ENCODE measurements around the gene COL4A2.

Gene COL4A2

DNA sequence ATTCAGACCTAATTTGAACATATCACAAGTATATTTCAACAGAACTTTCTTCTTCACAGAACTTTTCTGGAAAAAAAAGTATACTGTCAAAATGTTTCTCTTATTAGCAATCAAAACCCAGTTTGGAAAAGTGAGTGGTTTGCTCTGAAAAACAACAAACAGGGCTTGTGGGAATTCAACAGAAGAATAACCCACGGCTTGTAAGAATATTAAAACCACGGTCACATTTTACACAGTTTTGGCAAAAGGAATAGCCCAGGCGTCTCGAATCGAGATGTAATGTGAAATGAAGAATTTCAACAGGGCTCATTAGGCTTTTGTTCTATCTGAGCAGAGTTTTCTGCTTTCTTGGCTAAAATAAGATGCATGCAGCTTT, 70.7 kb downstream of the COL4A2 start:
- Histone ChIP-seq H3K36me3 (ENCODE audit: insufficient read depth, low read length) (no peaks in the 10 kb centered on the region), H3K4me1 (ENCODE audit: insufficient read depth, low read length) (peaks cover 15% of the 10 kb centered on the region), H3K9me3 (ENCODE audit: low read length) (no peaks in the 10 kb centered on the region)

DNA sequence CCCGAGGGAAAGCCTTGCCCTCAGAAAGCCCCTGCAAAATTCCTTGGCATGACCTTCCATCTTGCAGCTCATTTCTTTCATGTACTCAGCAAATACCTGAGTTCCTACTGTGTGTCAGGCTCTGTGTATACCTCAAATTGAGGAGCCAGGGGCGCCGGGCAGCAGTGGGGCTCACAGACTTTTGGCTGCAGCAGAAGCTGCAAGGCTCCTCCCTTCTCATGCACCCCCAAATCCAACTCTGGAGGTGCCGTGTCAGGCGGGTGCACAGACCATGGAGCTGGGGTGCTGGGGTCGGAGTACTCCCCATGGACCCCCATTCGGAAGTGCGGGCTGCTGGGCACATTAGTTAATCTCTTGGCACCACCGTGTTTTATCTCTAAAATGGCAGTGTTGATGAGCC, 72.3 kb downstream of the COL4A2 start:
- H2AFZ ChIP-seq (ENCODE audit: low read depth, low read length) = no peak overlapping the region
- no peak overlapping the region for H3K4me3 ChIP-seq (ENCODE audit: low read length)
- H3K4me1 ChIP-seq (ENCODE audit: insufficient read depth, low read length) = peaks cover 15% of the 10 kb centered on the region
- H3K9me3 ChIP-seq (ENCODE audit: low read length) = no peaks in the 10 kb centered on the region
- H3K36me3 ChIP-seq (ENCODE audit: insufficient read depth, low read length) = no peaks in the 10 kb centered on the region
- H3K27me3 ChIP-seq (ENCODE audit: insufficient read depth, low read length) = no peaks in the 10 kb centered on the region

More for the DNA sequence above, 70.7 kb downstream of the COL4A2 start:
- Histone ChIP-seq H3K27me3 (ENCODE audit: insufficient read depth, low read length) (no peaks in the 10 kb centered on the region), H3K4me3 (ENCODE audit: low read length) (no peak overlapping the region), H2AFZ (ENCODE audit: low read depth, low read length) (no peak overlapping the region)

DNA sequence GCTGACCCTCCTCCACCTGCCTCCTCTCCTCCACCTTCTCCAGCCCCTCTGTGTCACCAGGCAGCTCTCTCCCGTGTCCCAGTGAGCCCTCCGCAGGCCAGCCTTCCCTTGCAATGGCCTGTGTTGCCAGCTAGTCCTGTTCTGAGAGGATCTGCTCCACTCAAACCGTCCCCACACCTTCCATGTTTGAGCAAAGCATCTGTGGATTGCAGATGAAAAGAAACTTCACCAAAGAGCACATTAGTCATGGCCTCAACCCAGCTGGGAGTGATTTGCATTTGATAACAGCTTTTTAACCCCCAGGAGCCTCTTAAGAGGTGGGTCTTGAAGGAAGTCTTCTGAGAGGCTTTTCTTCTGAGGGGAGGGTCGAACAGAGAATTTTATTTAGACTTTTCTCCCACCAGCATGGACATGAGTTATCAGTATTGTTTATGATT, 72.8 kb downstream of the COL4A2 start:
- Histone ChIP-seq H3K27me3 (ENCODE audit: insufficient read depth, low read length) (no peaks in the 10 kb centered on the region), H3K36me3 (ENCODE audit: insufficient read depth, low read length) (no peaks in the 10 kb centered on the region), H2AFZ (ENCODE audit: low read depth, low read length) (no peak overlapping the region)

DNA sequence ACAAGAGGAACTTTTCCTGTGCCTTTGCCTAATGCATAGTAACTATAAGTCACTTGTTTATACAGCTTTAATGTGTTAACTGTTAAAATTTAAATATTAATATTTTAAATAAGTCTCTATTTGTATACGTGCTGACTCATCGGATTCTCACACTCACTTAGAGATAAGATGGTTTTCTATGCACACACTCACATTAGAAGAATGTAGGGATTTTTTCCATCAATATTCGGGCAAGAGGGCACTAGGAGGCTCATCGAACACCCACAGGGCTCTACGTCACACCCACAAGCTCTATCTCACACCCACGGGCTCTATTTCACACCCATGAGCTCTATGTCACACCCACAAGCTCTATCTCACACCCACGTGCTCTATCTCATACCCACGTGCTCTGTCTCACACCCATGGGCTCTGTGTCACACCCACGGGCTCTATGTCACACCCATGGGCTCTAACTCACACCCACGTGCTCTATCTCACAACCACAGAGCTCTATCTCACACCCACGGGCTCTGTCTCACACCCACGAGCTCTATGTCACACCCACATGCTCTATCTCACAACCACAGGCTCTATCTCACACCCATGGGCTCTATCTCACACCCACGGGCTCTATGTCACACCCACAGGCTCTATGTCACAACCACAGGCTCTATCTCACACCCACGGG, 73.4 kb downstream of the COL4A2 start:
- Histone ChIP-seq H3K4me3 (ENCODE audit: low read length) (no peak overlapping the region), H3K9me3 (ENCODE audit: low read length) (peaks cover 2% of the 10 kb centered on the region), H2AFZ (ENCODE audit: low read depth, low read length) (no peak overlapping the region), H3K36me3 (ENCODE audit: insufficient read depth, low read length) (no peaks in the 10 kb centered on the region), H3K27me3 (ENCODE audit: insufficient read depth, low read length) (no peaks in the 10 kb centered on the region), H3K4me1 (ENCODE audit: insufficient read depth, low read length) (peaks cover 15% of the 10 kb centered on the region)

More for the DNA sequence above, 72.8 kb downstream of the COL4A2 start:
- Histone ChIP-seq H3K4me3 (ENCODE audit: low read length) (no peak overlapping the region), H3K4me1 (ENCODE audit: insufficient read depth, low read length) (peaks cover 15% of the 10 kb centered on the region), H3K9me3 (ENCODE audit: low read length) (no peaks in the 10 kb centered on the region)

DNA sequence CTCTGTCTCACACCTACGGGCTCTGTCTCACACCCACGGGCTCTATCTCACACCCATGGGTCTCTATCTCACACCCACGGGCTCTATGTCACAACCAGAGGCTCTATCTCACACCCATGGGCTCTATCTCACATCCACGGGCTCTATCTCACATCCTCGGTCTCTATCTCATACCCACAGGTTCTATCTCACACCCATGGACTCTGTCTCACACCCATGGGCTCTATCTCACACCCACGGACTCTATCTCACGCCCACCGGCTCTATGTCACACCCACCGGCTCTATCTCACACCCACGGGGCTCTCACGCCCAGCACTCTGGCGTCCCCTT, 73.9 kb downstream of the COL4A2 start:
- peaks cover 15% of the 10 kb centered on the region for H3K4me1 ChIP-seq (ENCODE audit: insufficient read depth, low read length)
- no peak overlapping the region for H3K4me3 ChIP-seq (ENCODE audit: low read length)
- peaks cover 2% of the 10 kb centered on the region for H3K9me3 ChIP-seq (ENCODE audit: low read length)
- H3K36me3 ChIP-seq (ENCODE audit: insufficient read depth, low read length) = no peaks in the 10 kb centered on the region
- no peaks in the 10 kb centered on the region for H3K27me3 ChIP-seq (ENCODE audit: insufficient read depth, low read length)
- no peak overlapping the region for H2AFZ ChIP-seq (ENCODE audit: low read depth, low read length)

DNA sequence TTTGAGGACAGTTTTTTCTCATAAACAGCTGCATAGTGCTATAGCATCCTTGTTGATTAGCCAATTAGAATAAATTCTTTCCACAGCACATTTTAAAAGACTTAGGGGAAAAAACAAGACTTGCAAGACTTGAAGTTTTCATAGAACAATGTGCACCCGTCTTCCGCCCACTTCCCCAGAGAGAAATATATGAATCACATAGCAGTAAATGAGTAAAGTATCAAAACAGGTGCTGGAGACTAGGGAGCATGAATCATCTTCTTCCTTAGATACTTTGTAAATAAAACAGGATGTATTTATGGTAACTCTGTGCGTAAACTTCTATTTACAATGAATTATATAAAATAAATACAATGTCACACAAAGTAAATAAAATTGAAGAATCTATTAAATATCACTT, 75.1 kb downstream of the COL4A2 start:
- Histone ChIP-seq H3K4me1 (ENCODE audit: insufficient read depth, low read length) (peaks cover 15% of the 10 kb centered on the region), H2AFZ (ENCODE audit: low read depth, low read length) (no peak overlapping the region), H3K27me3 (ENCODE audit: insufficient read depth, low read length) (no peaks in the 10 kb centered on the region), H3K36me3 (ENCODE audit: insufficient read depth, low read length) (no peaks in the 10 kb centered on the region), H3K9me3 (ENCODE audit: low read length) (peaks cover 2% of the 10 kb centered on the region), H3K4me3 (ENCODE audit: low read length) (no peak overlapping the region)

DNA sequence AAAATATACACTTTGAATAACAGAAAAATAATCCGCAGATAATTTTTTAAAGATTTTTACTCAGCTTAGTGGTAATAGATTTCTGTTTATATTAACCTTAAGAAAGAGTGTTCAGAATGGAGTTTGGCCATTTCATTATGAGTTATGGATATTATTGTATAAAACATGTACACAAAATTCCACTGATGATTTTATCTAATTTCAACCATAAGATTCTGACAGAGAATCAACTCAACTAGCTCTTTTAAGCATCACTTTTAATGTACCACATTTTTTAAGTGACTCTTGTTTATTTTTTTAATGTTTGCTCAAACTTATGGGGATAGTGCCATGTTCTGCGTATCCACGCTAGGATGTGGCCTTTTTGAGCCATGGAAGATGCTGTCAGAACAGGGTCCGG, 75.7 kb downstream of the COL4A2 start:
- no peaks in the 10 kb centered on the region for H3K27me3 ChIP-seq (ENCODE audit: insufficient read depth, low read length)
- no peaks in the 10 kb centered on the region for H3K36me3 ChIP-seq (ENCODE audit: insufficient read depth, low read length)
- no peak overlapping the region for H2AFZ ChIP-seq (ENCODE audit: low read depth, low read length)
- peaks cover 2% of the 10 kb centered on the region for H3K9me3 ChIP-seq (ENCODE audit: low read length)
- H3K4me1 ChIP-seq (ENCODE audit: insufficient read depth, low read length) = peaks cover 15% of the 10 kb centered on the region
- H3K4me3 ChIP-seq (ENCODE audit: low read length) = no peak overlapping the region

DNA sequence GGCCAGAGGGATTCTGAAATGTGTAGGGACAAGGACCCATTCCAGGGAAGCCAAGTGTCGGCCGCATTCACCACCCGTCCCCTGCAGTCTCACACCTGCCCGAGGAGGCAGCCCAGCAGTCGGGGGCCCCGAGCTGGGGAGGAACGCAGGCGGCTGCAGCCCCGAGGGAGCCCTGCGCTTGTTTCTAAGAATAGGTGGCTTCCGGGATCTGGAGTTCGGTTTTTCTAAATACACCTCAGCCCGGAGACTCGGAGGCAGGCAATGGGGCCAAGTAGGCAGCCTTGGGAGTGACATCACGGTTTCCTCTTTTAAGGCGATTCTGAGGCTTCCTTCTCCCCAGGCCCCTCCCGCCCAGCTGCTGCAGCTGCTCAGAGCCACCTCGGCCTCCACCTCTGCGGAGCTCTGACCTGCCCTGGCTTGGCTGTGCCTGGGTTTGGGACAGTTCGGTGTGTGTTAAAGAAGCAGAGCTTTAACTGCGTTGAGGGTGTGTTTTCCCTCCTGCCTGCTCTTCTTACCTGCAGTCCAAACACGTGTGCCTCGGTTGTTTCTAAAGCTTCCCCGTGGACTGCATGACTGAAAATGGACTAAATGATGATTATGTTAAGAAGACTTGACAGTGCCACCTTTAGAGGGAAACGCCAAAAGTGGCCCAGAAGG, 80.5 kb downstream of the COL4A2 start:
- Histone ChIP-seq H2AFZ (ENCODE audit: low read depth, low read length) (no peak overlapping the region), H3K9me3 (ENCODE audit: low read length) (peaks cover 14% of the 10 kb centered on the region), H3K27me3 (ENCODE audit: insufficient read depth, low read length) (no peaks in the 10 kb centered on the region), H3K4me3 (ENCODE audit: low read length) (no peak overlapping the region), H3K4me1 (ENCODE audit: insufficient read depth, low read length) (peaks cover 7% of the 10 kb centered on the region), H3K36me3 (ENCODE audit: insufficient read depth, low read length) (no peaks in the 10 kb centered on the region)

DNA sequence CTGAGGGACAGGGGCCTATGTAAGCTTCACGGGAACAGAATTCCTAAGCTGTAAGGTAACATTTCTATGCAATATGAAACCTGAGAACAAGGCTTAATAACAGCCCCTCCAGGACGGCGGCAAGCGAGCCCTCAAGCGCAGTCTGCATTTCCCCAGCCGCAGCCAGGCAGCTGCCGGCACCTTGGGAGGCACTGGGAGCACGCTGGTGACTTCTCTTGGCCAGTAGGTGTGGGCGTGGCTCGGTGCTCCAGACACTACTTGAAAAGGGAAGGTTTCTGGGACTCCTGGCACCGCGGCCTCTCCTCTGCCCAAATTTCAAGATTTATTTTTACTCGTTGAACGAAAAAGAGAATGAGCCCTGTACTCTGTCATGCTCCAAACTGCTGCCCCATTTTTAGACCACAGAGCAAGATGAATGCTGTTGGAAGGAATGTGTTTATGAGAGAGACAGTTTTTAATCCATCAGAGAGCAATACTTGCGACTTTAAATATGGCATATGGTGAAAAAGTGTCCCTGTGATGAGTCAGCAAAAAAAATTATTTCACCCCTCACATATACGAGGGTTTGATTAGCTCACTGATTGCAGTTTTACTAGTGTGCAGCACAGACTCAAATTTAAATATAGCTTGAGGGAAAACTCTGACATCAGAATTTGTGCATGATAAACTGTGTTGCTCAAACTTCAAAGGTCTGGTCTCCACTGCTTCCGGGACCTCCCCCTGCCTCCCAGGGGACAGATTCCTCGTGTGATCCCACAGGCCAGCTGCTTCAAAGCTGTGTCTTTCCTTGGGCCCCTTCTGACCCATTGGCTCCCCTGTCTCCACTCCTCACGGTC, 81.2 kb downstream of the COL4A2 start:
- H3K27me3 ChIP-seq (ENCODE audit: insufficient read depth, low read length) = no peaks in the 10 kb centered on the region
- H3K9me3 ChIP-seq (ENCODE audit: low read length) = peaks cover 16% of the 10 kb centered on the region
- no peak overlapping the region for H2AFZ ChIP-seq (ENCODE audit: low read depth, low read length)
- no peak overlapping the region for H3K4me3 ChIP-seq (ENCODE audit: low read length)
- peaks cover 7% of the 10 kb centered on the region for H3K4me1 ChIP-seq (ENCODE audit: insufficient read depth, low read length)
- no peaks in the 10 kb centered on the region for H3K36me3 ChIP-seq (ENCODE audit: insufficient read depth, low read length)

DNA sequence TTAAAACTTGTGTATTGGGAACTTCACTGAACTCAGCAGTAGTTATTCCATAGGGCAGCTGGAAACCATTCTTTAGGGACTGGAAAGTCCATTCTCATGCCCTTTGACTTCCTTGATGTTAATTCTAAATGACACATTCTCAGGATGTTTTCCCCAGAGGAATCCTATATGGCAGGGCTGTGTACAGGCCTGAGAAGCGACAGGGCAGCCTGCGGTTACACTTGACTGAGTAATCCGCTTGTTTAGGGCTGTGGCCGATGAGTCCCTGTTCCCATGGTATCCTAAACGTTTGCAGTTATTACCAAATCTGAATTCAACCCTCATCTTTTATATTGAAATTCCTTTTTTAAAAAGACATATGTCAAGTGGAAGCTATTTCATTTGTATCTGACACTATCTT, 83.5 kb downstream of the COL4A2 start:
- Histone ChIP-seq H3K9me3 (ENCODE audit: low read length) (peaks cover 13% of the 10 kb centered on the region), H3K36me3 (ENCODE audit: insufficient read depth, low read length) (no peaks in the 10 kb centered on the region), H2AFZ (ENCODE audit: low read depth, low read length) (no peak overlapping the region), H3K4me3 (ENCODE audit: low read length) (no peak overlapping the region), H3K27me3 (ENCODE audit: insufficient read depth, low read length) (no peaks in the 10 kb centered on the region), H3K4me1 (ENCODE audit: insufficient read depth, low read length) (peaks cover 7% of the 10 kb centered on the region)

DNA sequence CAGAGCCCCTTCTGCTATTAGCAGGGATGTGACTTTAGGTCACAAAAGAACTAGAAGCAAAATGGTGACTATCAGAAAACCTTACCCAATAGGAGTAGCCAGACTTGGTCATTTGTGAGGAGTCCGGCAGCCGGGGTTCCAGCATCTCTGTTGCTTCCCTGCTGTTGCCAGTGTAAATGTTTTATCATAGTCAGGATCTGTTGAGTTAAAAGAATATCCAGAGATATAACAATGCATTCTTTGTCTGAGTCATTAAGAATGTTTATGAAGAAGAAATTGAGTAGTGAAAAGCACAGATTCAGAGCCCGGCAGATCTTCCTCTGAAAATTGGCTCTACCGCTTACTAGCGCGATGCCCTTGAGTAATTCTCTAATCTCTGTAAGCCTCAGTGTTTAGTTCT, 84.2 kb downstream of the COL4A2 start:
- Histone ChIP-seq H3K36me3 (ENCODE audit: insufficient read depth, low read length) (no peaks in the 10 kb centered on the region), H2AFZ (ENCODE audit: low read depth, low read length) (no peak overlapping the region), H3K9me3 (ENCODE audit: low read length) (peaks cover 13% of the 10 kb centered on the region), H3K27me3 (ENCODE audit: insufficient read depth, low read length) (no peaks in the 10 kb centered on the region), H3K4me3 (ENCODE audit: low read length) (no peak overlapping the region), H3K4me1 (ENCODE audit: insufficient read depth, low read length) (peaks cover 7% of the 10 kb centered on the region)

DNA sequence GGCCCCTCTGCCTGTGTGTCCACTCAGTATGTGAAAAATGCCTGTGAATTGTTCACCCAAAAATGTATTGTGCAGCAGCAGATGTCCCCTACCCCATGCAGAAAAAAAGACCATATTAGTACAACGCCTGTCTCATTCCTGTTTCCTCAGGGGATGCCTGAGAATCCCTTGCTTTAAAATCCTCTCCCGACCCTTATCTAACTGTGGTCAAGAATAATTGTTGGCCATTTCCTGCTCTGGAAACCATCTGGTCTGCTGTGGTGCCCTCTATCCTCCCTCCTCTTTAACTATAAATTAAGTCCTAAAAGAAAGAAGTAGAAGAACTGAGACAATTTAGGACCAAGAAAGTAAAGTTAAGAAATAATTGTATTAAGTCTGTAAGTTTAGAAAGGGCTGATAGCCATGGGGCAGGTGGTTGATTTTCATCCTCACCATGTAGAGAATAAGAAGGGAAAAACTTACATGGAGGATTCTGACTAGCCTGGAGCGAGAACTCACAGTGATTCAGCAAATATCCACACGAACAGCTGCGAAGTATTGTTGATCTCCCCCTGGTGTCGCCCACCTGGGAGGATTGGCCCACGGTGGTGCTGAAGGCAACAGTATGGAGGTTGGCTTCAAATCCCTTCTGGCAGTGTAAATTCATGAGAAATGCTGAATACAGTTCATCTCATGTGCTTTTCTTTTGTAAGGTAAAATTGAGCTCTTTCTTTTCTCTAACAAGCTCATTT, 85.6 kb downstream of the COL4A2 start:
- peaks cover 13% of the 10 kb centered on the region for H3K9me3 ChIP-seq (ENCODE audit: low read length)
- no peak overlapping the region for H3K4me3 ChIP-seq (ENCODE audit: low read length)
- H3K36me3 ChIP-seq (ENCODE audit: insufficient read depth, low read length) = peaks cover 2% of the 10 kb centered on the region
- no peak overlapping the region for H2AFZ ChIP-seq (ENCODE audit: low read depth, low read length)
- H3K27me3 ChIP-seq (ENCODE audit: insufficient read depth, low read length) = no peaks in the 10 kb centered on the region
- peaks cover 7% of the 10 kb centered on the region for H3K4me1 ChIP-seq (ENCODE audit: insufficient read depth, low read length)

DNA sequence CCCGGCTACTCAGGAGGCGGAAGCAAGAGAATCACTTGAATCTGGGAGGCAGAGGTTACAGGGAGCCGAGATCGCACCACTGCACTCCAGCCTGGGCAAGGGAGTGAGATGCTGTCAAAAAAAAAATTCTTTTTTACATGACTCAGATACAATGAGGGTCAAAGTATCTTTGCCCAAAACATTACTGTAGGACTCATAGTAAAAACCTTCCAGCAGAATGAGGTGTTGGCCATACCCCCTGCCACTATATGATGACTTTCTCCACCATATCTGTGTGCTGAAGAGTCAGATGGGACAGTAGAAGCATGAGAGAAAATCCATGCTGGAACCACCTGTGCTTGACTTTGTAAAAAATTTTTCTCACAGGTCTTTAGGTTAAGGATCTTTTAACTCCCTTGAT, 86.7 kb downstream of the COL4A2 start:
- Histone ChIP-seq H3K27me3 (ENCODE audit: insufficient read depth, low read length) (no peaks in the 10 kb centered on the region), H3K4me3 (ENCODE audit: low read length) (no peak overlapping the region), H3K9me3 (ENCODE audit: low read length) (peaks cover 13% of the 10 kb centered on the region), H3K4me1 (ENCODE audit: insufficient read depth, low read length) (peaks cover 7% of the 10 kb centered on the region), H2AFZ (ENCODE audit: low read depth, low read length) (no peak overlapping the region), H3K36me3 (ENCODE audit: insufficient read depth, low read length) (peaks cover 3% of the 10 kb centered on the region)

Data from neuron (in vitro differentiated cells).